Right cardiac atrium (tissue), 5 donors: ENCODE data around the gene FLYWCH2. TPM values are rescaled to one million over a fixed set of nuclear protein-coding genes. Genes with fewer than 3 reads are reported as not detected.

ENCODE experiments used
- ATAC-seq, 2 donors: fragments of 200-7000 bp; cut with Tn5 transposase; one replicate each; pipeline versions ENCODE4 v1.8.0 to v1.9.1; 2020; ENCODE audit warnings: moderate library complexity in 2 of 2, mild to moderate bottlenecking in 1 of 2
- DNase-seq, 3 donors: peaks; one replicate each; pipeline ENCODE4 v3.0.0-alpha.2; 2020
- H3K27ac ChIP-seq: one replicate; pipeline ENCODE4 v1.5.1; 2013; ENCODE audit warnings: mild to moderate bottlenecking, low read length, control low read depth, moderate library complexity
- H3K27me3 ChIP-seq: one replicate; pipeline ENCODE4 v1.6.1; 2013; ENCODE audit not compliant: control insufficient read depth, insufficient read depth
- H3K4me1 ChIP-seq: one replicate; pipeline ENCODE4 v1.6.1; 2013; ENCODE audit warnings: low read length; ENCODE audit not compliant: control insufficient read depth, insufficient read depth
- H3K4me3 ChIP-seq: one replicate; pipeline ENCODE4 v1.5.1; 2013; ENCODE audit warnings: low read length, control low read depth
- H3K9me3 ChIP-seq: one replicate; pipeline ENCODE4 v1.6.1; 2013; ENCODE audit warnings: low read length; ENCODE audit not compliant: control insufficient read depth
- WGBS: extraction: QIAGEN DNeasy Blood & Tissue Kit; methylation state at CpG from one replicate; pipeline ENCODE4 v1.1.7; 2013; 5-methylcytosine and 5-hydroxymethylcytosine counted together
- intact Hi-C, 4 donors: fragments of 100-400 bp; cut with DNase I; formaldehyde crosslinking; loops; one replicate each; pipeline versions ENCODE4 v1.11.0 to v1.14.0; 2022 to 2023
- long read RNA-seq, 4 donors: library from polyadenylated mRNA; unstranded; transcript quantifications; one replicate each; pipeline ENCODE4 v2.0.0, GENCODE V29; 2020 to 2021
- polyA plus RNA-seq: library from polyadenylated mRNA; stranded (reverse); fragments of 200-250 nt; gene quantifications from one replicate; pipeline ENCODE4 v1.2.3, GENCODE V29; 2013
- total RNA-seq, 4 donors: library from RNA; stranded (reverse); fragmentation: NEBNext Ultra II Directional; extraction: Animal tissue kit (Norgen Biotek cat#: 25700); gene quantifications; one replicate each; pipeline ENCODE4 v1.2.1, GENCODE V29; 2021
- donor health status: healthy with polysubstance abuse.
- donor health status: DM: no; HTN: yes; CAD: no.
- donor health status: DM: no; HTN: no; CAD: no.
- donor health status: DM: no; HTN: yes; CAD: no; lungs with severe emphysema.
- donor health status: DM: yes; HTN: yes; CAD: no.

FLYWCH2 gene
- 10 to 100 TPM; 26.6 to 37.2 (median 29.1) TPM for total RNA-seq
- 44.3 TPM for polyA plus RNA-seq
- long read RNA-seq, donor 1, transcript FLYWCH2-202 (4 exons, 1,036 nt) = major isoform, 50 of 61 reads
- long read RNA-seq, donor 1, partial matches to known transcripts = 2 of 61 reads
- long read RNA-seq, donor 1, other reads (novel, unspliced or antisense) = 9 of 61 reads
- long read RNA-seq, donor 2, transcript FLYWCH2-202 (4 exons, 1,036 nt) = major isoform, 24 of 32 reads
- long read RNA-seq, donor 2, partial matches to known transcripts = 0 of 32 reads
- long read RNA-seq, donor 2, other reads (novel, unspliced or antisense) = 8 of 32 reads
- long read RNA-seq, donor 3, transcript FLYWCH2-202 (4 exons, 1,036 nt) = major isoform, 41 of 53 reads
- long read RNA-seq, donor 3, partial matches to known transcripts = 1 of 53 reads
- long read RNA-seq, donor 3, other reads (novel, unspliced or antisense) = 8 of 53 reads
- long read RNA-seq, donor 4, transcript FLYWCH2-202 (4 exons, 1,036 nt) = major isoform, 15 of 18 reads
- long read RNA-seq, donor 4, partial matches to known transcripts = 0 of 18 reads
- long read RNA-seq, donor 4, other reads (novel, unspliced or antisense) = 2 of 18 reads

GRCh38 chr16:2882650-2883457 lies at the start of gene FLYWCH2:
TSS of gene FLYWCH2 (plus strand) at chr16:2883215. CDS start at chr16:2896450, 13,235 bp downstream.
- no peaks in the 10 kb centered on the region for H3K27me3 ChIP-seq
- intact Hi-C loops = loop anchor here in 1 of 4 donors (2.0 kb wide), 1 partner anchor 22 kb away; no protein-coding TSS in a partner anchor
- H3K27ac ChIP-seq = peak within 1 kb of the TSS; percentile 87
- peak; percentile 98 to 100 (median 99) for DNase-seq
- no peaks in the 10 kb centered on the region for H3K9me3 ChIP-seq
- H3K4me3 ChIP-seq = peak within 1 kb of the TSS; percentile 62
- peaks cover 2% of the 10 kb centered on the region for H3K4me1 ChIP-seq
- ATAC-seq = peak; percentile 98
- WGBS = under 1% methylated on average over 73 of the region's 73 CpGs

GRCh38 chr16:2833776-2834175 lies 49.2 kb upstream of the FLYWCH2 start:
- Histone ChIP-seq H3K27ac (no peak overlapping the region), H3K9me3 (no peaks in the 10 kb centered on the region), H3K27me3 (no peaks in the 10 kb centered on the region), H3K4me1 (no peaks in the 10 kb centered on the region), H3K4me3 (no peak overlapping the region)
- intact Hi-C loops = no loop called here
- ATAC-seq (no peak), DNase-seq (no peak)
- WGBS = 69% methylated on average over 7 of the region's 7 CpGs

- H3K27me3 ChIP-seq = no peaks in the 10 kb centered on the region
- no peaks in the 10 kb centered on the region for H3K9me3 ChIP-seq
- 86% methylated on average over 3 of the region's 3 CpGs for WGBS
- no peak overlapping the region for H3K4me3 ChIP-seq
- intact Hi-C loops = loop anchor here in 1 of 4 donors (5.0 kb wide), 1 partner anchor 92 kb away; no protein-coding TSS in a partner anchor
- DNase-seq (no peak), ATAC-seq (no peak)
- no peak overlapping the region for H3K27ac ChIP-seq
- no peaks in the 10 kb centered on the region for H3K4me1 ChIP-seq
Observed at GRCh38 chr16:2834968-2835367, 48.0 kb upstream of the FLYWCH2 start.

GRCh38 chr16:2835638-2836493 lies 47.1 kb upstream of the FLYWCH2 start:
- no peaks in the 10 kb centered on the region for H3K27me3 ChIP-seq
- H3K4me3 ChIP-seq = no peak overlapping the region
- no peak for ATAC-seq
- intact Hi-C loops = loop anchor here in 1 of 4 donors (5.0 kb wide), 1 partner anchor 91 kb away; no protein-coding TSS in a partner anchor
- no peaks in the 10 kb centered on the region for H3K9me3 ChIP-seq
- 35% methylated on average over 22 of the region's 22 CpGs for WGBS
- H3K27ac ChIP-seq = no peak overlapping the region
- DNase-seq = no peak
- no peaks in the 10 kb centered on the region for H3K4me1 ChIP-seq

- no peak for DNase-seq
- no peak overlapping the region for H3K4me3 ChIP-seq
- intact Hi-C loops = loop anchor here in 1 of 4 donors (5.0 kb wide), 1 partner anchor 90 kb away; no protein-coding TSS in a partner anchor
- WGBS = 69% methylated on average over 13 of the region's 13 CpGs
- no peaks in the 10 kb centered on the region for H3K4me1 ChIP-seq
- ATAC-seq = no peak
- H3K27ac ChIP-seq = no peak overlapping the region
- H3K27me3 ChIP-seq = no peaks in the 10 kb centered on the region
- no peaks in the 10 kb centered on the region for H3K9me3 ChIP-seq
Observed at GRCh38 chr16:2836646-2837508, 46.1 kb upstream of the FLYWCH2 start.

GRCh38 chr16:2838928-2839327 lies 44.1 kb upstream of the FLYWCH2 start:
- no peak overlapping the region for H3K4me3 ChIP-seq
- H3K27ac ChIP-seq = no peak overlapping the region
- H3K9me3 ChIP-seq = no peaks in the 10 kb centered on the region
- no peaks in the 10 kb centered on the region for H3K27me3 ChIP-seq
- intact Hi-C loops = loop anchor here in 1 of 4 donors (5.0 kb wide), 1 partner anchor 88 kb away; no protein-coding TSS in a partner anchor
- WGBS = 3% methylated on average over 12 of the region's 12 CpGs
- DNase-seq (peak; percentile 60 to 82 (median 78)), ATAC-seq (peak; percentile 66 to 75)
- H3K4me1 ChIP-seq = no peaks in the 10 kb centered on the region

- Histone ChIP-seq H3K4me3 (no peak overlapping the region), H3K9me3 (no peaks in the 10 kb centered on the region), H3K27ac (no peak overlapping the region), H3K27me3 (no peaks in the 10 kb centered on the region), H3K4me1 (no peaks in the 10 kb centered on the region)
- intact Hi-C loops = loop anchor here in 1 of 4 donors (5.0 kb wide), 1 partner anchor 87 kb away; no protein-coding TSS in a partner anchor
- ATAC-seq (no peak), DNase-seq (no peak)
- WGBS = 79% methylated on average over 15 of the region's 15 CpGs
Observed at GRCh38 chr16:2839650-2840450, 43.2 kb upstream of the FLYWCH2 start.

GRCh38 chr16:2840914-2841313 lies 42.1 kb upstream of the FLYWCH2 start:
- H3K4me3 ChIP-seq = no peak overlapping the region
- no peaks in the 10 kb centered on the region for H3K27me3 ChIP-seq
- H3K4me1 ChIP-seq = no peaks in the 10 kb centered on the region
- ATAC-seq (no peak), DNase-seq (no peak)
- intact Hi-C loops = no loop called here
- no peak overlapping the region for H3K27ac ChIP-seq
- H3K9me3 ChIP-seq = no peaks in the 10 kb centered on the region
- WGBS = 81% methylated on average over 12 of the region's 12 CpGs
